ENCODE results near the gene SMAP1. TPM values are rescaled to one million over a fixed set of nuclear protein-coding genes. Genes with fewer than 3 reads are reported as not detected.
"Not testable (repeated sequence)": the region's sequence is repeated elsewhere in the genome, so short reads cannot be mapped to it uniquely, and the experiment has no call there.

Gene SMAP1
- total RNA-seq, 4 donors from 2014 or later = 24.1 to 35.5 (median 30.9) TPM

DNA sequence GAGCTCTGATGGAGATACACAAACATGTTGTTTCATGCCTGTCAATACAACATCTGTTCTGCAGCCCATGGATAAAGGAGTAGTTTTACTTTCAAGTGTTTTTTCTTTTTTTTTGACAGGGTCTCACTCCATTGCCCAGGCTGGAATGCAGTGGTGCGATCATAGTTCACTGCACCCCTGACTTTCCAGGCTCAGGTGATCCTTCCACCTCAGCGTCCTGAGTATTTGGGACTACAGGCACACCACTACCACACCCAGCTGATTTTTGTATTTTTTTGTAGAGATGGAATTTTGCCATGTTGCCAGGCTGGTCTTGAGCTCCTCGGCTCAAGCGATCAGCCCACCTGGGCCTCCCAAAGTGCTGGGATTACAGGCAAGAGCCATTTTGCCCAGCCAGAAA, 97.0 kb downstream of the SMAP1 start:
- no peak for ATAC-seq

DNA sequence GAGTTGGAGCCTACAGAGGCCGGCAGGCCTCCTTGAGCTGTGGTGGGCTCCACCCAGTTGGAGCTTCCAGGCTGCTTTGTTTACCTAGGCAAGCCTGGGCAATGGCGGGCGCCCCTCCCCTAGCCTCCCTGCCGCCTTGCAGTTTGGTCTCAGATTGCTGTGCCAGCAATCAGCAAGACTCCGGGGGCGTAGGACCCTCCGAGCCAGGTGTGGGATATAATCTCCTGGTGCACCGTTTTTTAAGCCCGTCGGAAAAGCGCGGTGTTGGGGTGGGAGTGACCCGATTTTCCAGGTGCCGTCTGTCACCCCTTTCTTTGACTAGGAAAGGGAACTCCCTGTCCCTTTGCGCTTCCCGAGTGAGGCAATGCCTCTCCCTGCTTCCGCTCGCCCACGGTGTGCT, 103.7 kb downstream of the SMAP1 start:
- not testable (repeated sequence) for H3K27me3 ChIP-seq, H3K27ac ChIP-seq, H3K4me1 ChIP-seq, H3K9me3 ChIP-seq, ATAC-seq, H3K4me3 ChIP-seq
- H3K36me3 ChIP-seq = peaks cover 0 to 13% of the 10 kb centered on the region in 2 donors
- WGBS, 2 donors (ENCODE audit: low coverage in 1 of 2) = 40 to 100% methylated on average over 1 of the region's 19 CpGs

More for the DNA sequence above, 97.0 kb downstream of the SMAP1 start:
- no peak for TF ChIP-seq EP300 (IDR thresholded peaks at IDR 0.05)
- TF ChIP-seq POLR2A (IDR thresholded peaks at IDR 0.05) = no peak
- Histone ChIP-seq H3K4me1 (no peaks in the 10 kb centered on the region), H3K36me3 (peaks cover 0 to 12% of the 10 kb centered on the region in 2 donors), H3K27ac (no peak overlapping the region), H3K4me3 (no peak overlapping the region), H3K9me3 (no peaks in the 10 kb centered on the region), H3K27me3 (no peaks in the 10 kb centered on the region)
- WGBS, 2 donors (ENCODE audit: low coverage in 1 of 2) = 67 to 96% methylated on average over 2 to 4 of the region's 4 CpGs

DNA sequence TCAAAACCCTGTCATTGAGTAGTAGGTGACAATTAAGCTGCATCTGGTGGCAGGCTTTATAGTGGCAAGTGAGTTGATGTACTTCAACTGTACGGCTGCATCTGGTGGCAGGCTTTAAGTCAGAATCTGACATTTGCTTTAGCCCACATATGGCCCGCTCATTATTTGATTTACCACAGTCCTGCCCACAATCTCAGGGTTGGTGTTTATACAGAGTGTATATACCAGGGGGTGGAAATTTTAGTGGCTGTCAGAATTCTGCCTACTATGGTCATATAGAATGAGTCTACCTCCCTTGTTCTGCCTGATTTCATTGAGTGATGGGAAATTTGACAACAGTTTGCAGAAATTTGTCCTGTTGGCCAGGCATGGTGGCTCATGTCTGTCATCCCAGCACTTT, 112.3 kb downstream of the SMAP1 start:
- no peak overlapping the region for H3K4me3 ChIP-seq
- no peak for ATAC-seq
- no peaks in the 10 kb centered on the region for H3K4me1 ChIP-seq
- H3K36me3 ChIP-seq = peaks cover 0 to 11% of the 10 kb centered on the region in 2 donors
- H3K27me3 ChIP-seq = no peaks in the 10 kb centered on the region
- H3K27ac ChIP-seq = no peak overlapping the region
- H3K9me3 ChIP-seq = no peaks in the 10 kb centered on the region
- TF ChIP-seq POLR2AphosphoS5 (IDR thresholded peaks at IDR 0.05) (no peak), EP300 (IDR thresholded peaks at IDR 0.05) (no peak), POLR2A (IDR thresholded peaks at IDR 0.05) (no peak)
- TF ChIP-seq, protein P1, sequence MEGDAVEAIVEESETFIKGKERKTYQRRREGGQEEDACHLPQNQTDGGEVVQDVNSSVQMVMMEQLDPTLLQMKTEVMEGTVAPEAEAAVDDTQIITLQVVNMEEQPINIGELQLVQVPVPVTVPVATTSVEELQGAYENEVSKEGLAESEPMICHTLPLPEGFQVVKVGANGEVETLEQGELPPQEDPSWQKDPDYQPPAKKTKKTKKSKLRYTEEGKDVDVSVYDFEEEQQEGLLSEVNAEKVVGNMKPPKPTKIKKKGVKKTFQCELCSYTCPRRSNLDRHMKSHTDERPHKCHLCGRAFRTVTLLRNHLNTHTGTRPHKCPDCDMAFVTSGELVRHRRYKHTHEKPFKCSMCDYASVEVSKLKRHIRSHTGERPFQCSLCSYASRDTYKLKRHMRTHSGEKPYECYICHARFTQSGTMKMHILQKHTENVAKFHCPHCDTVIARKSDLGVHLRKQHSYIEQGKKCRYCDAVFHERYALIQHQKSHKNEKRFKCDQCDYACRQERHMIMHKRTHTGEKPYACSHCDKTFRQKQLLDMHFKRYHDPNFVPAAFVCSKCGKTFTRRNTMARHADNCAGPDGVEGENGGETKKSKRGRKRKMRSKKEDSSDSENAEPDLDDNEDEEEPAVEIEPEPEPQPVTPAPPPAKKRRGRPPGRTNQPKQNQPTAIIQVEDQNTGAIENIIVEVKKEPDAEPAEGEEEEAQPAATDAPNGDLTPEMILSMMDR (IDR thresholded peaks at IDR 0.05) = no peak
- 100% methylated on average over 1 of the region's 2 CpGs for WGBS, 2 donors (ENCODE audit: low coverage in 1 of 2)

DNA sequence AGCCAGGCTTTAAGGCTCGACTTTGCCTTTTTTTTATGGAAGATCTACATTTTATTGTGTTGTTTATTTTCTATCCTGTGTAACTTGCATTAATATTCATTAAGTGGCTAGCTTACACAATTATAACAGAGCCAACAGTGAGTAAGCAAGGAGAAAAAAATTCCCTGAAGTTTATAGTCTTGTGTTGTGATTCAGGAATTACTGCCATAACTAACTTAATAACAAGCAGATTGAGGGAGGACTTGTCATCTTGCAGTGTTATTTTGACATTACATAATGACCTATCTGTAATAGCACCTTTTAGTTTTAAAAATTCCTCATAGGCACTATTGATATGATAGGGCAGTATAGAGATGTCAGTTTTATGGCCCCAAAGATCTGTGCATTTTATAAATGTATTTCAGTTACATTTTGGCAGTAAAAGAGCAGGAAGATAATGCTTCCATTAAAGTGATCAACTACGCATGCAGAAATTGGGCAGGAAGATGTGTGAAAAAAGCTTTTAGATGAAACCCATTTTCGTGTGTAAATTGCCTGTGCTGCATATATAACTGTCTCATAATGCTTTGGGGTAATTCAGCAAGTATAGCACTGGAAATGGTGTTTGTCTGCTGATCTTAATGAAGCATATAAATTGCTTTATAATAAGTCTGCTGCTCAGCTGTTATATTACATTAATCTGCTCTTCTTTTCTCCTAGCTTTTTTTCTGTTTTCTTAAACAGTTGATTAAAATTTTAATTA, 123.0 kb downstream of the SMAP1 start:
- Histone ChIP-seq H3K4me3 (no peak overlapping the region), H3K4me1 (no peaks in the 10 kb centered on the region), H3K27ac (no peak overlapping the region), H3K27me3 (no peaks in the 10 kb centered on the region), H3K36me3 (peaks cover 0 to 3% of the 10 kb centered on the region in 2 donors), H3K9me3 (no peaks in the 10 kb centered on the region)
- TF ChIP-seq, protein P1 (IDR thresholded peaks at IDR 0.05) = no peak
- TF ChIP-seq POLR2A (IDR thresholded peaks at IDR 0.05) (no peak), EP300 (IDR thresholded peaks at IDR 0.05) (no peak)
- ATAC-seq = no peak
- 60 to 77% methylated on average over 3 of the region's 3 CpGs for WGBS, 2 donors (ENCODE audit: low coverage in 1 of 2)

DNA sequence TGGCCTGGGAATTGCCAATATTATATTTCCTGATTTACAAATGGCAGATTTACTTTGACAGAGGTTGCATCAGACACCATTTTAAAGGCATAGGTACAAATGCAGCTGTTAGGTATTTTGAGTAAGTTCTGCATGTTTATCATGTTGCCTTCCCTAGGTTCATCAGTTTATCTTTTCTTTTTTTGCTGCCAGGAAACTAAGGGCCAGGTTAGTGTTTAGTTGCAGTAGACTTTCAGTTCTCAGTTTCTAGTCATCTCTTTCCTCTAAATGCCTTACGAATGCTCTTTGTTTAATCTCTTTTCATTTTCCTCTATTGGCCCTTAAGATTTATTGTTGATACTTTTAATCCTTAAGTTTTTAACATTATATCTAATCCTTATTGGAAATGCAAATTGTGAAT, 129.9 kb downstream of the SMAP1 start:
- ATAC-seq = no peak
- TF ChIP-seq, protein P1 (IDR thresholded peaks at IDR 0.05) = no peak
- TF ChIP-seq POLR2A (IDR thresholded peaks at IDR 0.05) (no peak), EP300 (IDR thresholded peaks at IDR 0.05) (no peak), POLR2AphosphoS5 (IDR thresholded peaks at IDR 0.05) (no peak)
- Histone ChIP-seq H3K27me3 (no peaks in the 10 kb centered on the region), H3K27ac (no peak overlapping the region), H3K36me3 (peaks cover 0 to 11% of the 10 kb centered on the region in 2 donors), H3K4me1 (no peaks in the 10 kb centered on the region), H3K9me3 (no peaks in the 10 kb centered on the region), H3K4me3 (no peak overlapping the region)
- WGBS, 2 donors (ENCODE audit: low coverage in 1 of 2) = 88 to 92% methylated on average over 1 of the region's 1 CpG

DNA sequence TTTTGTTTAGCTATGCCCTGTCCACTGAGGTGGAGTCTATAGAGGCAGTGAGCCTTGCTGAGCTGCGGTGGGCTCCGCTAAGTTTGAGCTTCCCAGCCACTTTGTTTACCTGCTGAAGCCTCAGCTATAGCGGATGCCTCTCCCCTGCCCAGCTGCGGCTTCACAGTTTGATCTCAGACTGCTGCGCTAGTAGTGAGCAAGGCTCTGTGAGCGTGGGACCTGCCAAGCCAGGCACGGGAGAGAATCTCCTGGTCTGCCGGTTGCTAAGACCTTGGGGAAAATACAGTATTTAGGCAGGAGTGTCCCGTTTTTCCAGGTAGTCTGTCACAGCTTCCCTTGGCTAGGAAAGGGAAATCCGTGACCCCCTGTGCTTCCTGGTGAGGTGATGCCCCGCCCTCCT, 138.4 kb downstream of the SMAP1 start:
- no peak overlapping the region for H3K27ac ChIP-seq
- no peaks in the 10 kb centered on the region for H3K4me1 ChIP-seq
- ATAC-seq = no peak
- H3K27me3 ChIP-seq = no peaks in the 10 kb centered on the region
- TF ChIP-seq, protein P1 (IDR thresholded peaks at IDR 0.05) = no peak
- TF ChIP-seq POLR2AphosphoS5 (IDR thresholded peaks at IDR 0.05) (no peak), EP300 (IDR thresholded peaks at IDR 0.05) (no peak), POLR2A (IDR thresholded peaks at IDR 0.05) (no peak)
- no peak overlapping the region for H3K4me3 ChIP-seq
- H3K9me3 ChIP-seq = no peaks in the 10 kb centered on the region
- WGBS, 2 donors (ENCODE audit: low coverage in 1 of 2) = 90 to 100% methylated on average over 2 of the region's 11 CpGs
- peaks cover 0 to 17% of the 10 kb centered on the region in 2 donors for H3K36me3 ChIP-seq

Data from gastroesophageal sphincter (tissue), 4 donors.